ENCODE measurements around the gene NEU2. TPM values are rescaled to one million over a fixed set of nuclear protein-coding genes. Genes with fewer than 3 reads are reported as not detected.
A peak's percentile ranks its signal among the peaks of the same experiment; 100 is the strongest.

Gene NEU2
- total and polyA plus RNA-seq, 2 of the 13 experiments (the other 11 are each of a cell fraction or from before 2014, with no cell fraction given): not detected

DNA sequence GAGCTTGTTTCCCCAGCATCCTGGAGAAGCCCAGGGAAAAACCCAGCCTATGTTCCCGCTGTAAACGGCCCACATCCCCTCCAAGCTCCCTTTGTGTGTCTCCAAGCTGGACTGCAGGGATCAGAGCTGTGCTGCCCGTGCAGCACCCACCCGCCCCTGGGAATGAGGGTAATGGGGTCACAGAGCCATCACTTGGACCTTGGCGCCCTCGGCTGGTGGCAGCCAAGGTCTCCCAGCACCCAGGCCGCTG lies 27.0 kb downstream of the NEU2 start (continued):
- TF ChIP-seq, protein P1, sequence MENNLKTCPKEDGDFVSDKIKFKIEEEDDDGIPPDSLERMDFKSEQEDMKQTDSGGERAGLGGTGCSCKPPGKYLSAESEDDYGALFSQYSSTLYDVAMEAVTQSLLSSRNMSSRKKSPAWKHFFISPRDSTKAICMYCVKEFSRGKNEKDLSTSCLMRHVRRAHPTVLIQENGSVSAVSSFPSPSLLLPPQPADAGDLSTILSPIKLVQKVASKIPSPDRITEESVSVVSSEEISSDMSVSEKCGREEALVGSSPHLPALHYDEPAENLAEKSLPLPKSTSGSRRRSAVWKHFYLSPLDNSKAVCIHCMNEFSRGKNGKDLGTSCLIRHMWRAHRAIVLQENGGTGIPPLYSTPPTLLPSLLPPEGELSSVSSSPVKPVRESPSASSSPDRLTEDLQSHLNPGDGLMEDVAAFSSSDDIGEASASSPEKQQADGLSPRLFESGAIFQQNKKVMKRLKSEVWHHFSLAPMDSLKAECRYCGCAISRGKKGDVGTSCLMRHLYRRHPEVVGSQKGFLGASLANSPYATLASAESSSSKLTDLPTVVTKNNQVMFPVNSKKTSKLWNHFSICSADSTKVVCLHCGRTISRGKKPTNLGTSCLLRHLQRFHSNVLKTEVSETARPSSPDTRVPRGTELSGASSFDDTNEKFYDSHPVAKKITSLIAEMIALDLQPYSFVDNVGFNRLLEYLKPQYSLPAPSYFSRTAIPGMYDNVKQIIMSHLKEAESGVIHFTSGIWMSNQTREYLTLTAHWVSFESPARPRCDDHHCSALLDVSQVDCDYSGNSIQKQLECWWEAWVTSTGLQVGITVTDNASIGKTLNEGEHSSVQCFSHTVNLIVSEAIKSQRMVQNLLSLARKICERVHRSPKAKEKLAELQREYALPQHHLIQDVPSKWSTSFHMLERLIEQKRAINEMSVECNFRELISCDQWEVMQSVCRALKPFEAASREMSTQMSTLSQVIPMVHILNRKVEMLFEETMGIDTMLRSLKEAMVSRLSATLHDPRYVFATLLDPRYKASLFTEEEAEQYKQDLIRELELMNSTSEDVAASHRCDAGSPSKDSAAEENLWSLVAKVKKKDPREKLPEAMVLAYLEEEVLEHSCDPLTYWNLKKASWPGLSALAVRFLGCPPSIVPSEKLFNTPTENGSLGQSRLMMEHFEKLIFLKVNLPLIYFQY (CRISPR knock-in tag; IDR thresholded peaks at IDR 0.05; ENCODE audit: borderline replicate concordance): peak; percentile 57; the same call in 1 of the 2 replicates
- TF ChIP-seq EEA1 (CRISPR knock-in tag; IDR thresholded peaks at IDR 0.05; ENCODE audit: borderline replicate concordance) (0 out of 2 replicates have a peak, but pooled peaks have one; percentile 3), NR2F6 (IDR thresholded peaks at IDR 0.05) (peak; percentile 69), NR2F6 (CRISPR knock-in tag; IDR thresholded peaks at IDR 0.05) (peak; percentile 82), FOXA3 (CRISPR knock-in tag; IDR thresholded peaks at IDR 0.05) (0 out of 2 replicates have a peak, but pooled peaks have one; percentile 19), KLF11 (CRISPR knock-in tag; IDR thresholded peaks at IDR 0.05) (peak; percentile 59; the same call in 1 of the 2 replicates), PHF21A (CRISPR knock-in tag; IDR thresholded peaks at IDR 0.05) (0 out of 2 replicates have a peak, but pooled peaks have one; percentile 15), ARNTL (CRISPR knock-in tag; IDR thresholded peaks at IDR 0.05) (peak; percentile 61; the same call in 1 of the 2 replicates), STAT5B (CRISPR knock-in tag; IDR thresholded peaks at IDR 0.05) (0 out of 2 replicates have a peak, but pooled peaks have one; percentile 34), ZNF850 (CRISPR knock-in tag; conservative IDR thresholded peaks at IDR 0.05) (0 out of 2 replicates have a peak, but pooled peaks have one; percentile 41), ZNF274 (CRISPR knock-in tag; IDR thresholded peaks at IDR 0.05) (no peak), HDAC1 (CRISPR knock-in tag; IDR thresholded peaks at IDR 0.05) (0 out of 2 replicates have a peak, but pooled peaks have one; percentile 36), FOXA1 (IDR thresholded peaks at IDR 0.05) (no peak), FOXA1 (CRISPR knock-in tag; IDR thresholded peaks at IDR 0.05) (0 out of 2 replicates have a peak, but pooled peaks have one; percentile 40), ZNF598 (CRISPR knock-in tag; IDR thresholded peaks at IDR 0.05; ENCODE audit: borderline replicate concordance) (no peak), RFXANK (CRISPR knock-in tag; IDR thresholded peaks at IDR 0.05) (0 out of 2 replicates have a peak, but pooled peaks have one; percentile 8), PAX8 (CRISPR knock-in tag; IDR thresholded peaks at IDR 0.05; ENCODE audit: borderline replicate concordance) (0 out of 2 replicates have a peak, but pooled peaks have one; percentile 55), PHB2 (IDR thresholded peaks at IDR 0.05; ENCODE audit: partially characterized antibody) (no peak), XRCC5 (optimal IDR thresholded peaks at IDR 0.05; ENCODE audit: low read length) (peak; percentile 62), ZBTB42 (CRISPR knock-in tag; IDR thresholded peaks at IDR 0.05) (0 out of 2 replicates have a peak, but pooled peaks have one; percentile 29)
- TF ChIP-seq, protein P2, sequence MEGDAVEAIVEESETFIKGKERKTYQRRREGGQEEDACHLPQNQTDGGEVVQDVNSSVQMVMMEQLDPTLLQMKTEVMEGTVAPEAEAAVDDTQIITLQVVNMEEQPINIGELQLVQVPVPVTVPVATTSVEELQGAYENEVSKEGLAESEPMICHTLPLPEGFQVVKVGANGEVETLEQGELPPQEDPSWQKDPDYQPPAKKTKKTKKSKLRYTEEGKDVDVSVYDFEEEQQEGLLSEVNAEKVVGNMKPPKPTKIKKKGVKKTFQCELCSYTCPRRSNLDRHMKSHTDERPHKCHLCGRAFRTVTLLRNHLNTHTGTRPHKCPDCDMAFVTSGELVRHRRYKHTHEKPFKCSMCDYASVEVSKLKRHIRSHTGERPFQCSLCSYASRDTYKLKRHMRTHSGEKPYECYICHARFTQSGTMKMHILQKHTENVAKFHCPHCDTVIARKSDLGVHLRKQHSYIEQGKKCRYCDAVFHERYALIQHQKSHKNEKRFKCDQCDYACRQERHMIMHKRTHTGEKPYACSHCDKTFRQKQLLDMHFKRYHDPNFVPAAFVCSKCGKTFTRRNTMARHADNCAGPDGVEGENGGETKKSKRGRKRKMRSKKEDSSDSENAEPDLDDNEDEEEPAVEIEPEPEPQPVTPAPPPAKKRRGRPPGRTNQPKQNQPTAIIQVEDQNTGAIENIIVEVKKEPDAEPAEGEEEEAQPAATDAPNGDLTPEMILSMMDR (CRISPR knock-in tag; IDR thresholded peaks at IDR 0.05): peak; percentile 96
- TF ChIP-seq, protein P3, sequence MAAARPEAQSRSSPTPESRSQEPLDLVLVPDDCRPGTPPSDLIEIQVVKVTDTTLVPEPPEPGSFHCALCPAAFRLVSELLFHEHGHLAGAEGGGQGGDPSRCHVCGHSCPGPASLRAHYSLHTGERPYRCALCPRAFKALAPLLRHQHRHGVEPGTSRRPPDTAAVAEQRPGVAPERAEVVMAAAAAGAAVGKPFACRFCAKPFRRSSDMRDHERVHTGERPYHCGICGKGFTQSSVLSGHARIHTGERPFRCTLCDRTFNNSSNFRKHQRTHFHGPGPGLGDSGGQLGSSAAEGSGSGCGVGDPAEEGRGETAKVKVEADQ (CRISPR knock-in tag; IDR thresholded peaks at IDR 0.05; ENCODE audit: borderline replicate concordance): 0 out of 2 replicates have a peak, but pooled peaks have one; percentile 16
- TF ChIP-seq, protein P4, sequence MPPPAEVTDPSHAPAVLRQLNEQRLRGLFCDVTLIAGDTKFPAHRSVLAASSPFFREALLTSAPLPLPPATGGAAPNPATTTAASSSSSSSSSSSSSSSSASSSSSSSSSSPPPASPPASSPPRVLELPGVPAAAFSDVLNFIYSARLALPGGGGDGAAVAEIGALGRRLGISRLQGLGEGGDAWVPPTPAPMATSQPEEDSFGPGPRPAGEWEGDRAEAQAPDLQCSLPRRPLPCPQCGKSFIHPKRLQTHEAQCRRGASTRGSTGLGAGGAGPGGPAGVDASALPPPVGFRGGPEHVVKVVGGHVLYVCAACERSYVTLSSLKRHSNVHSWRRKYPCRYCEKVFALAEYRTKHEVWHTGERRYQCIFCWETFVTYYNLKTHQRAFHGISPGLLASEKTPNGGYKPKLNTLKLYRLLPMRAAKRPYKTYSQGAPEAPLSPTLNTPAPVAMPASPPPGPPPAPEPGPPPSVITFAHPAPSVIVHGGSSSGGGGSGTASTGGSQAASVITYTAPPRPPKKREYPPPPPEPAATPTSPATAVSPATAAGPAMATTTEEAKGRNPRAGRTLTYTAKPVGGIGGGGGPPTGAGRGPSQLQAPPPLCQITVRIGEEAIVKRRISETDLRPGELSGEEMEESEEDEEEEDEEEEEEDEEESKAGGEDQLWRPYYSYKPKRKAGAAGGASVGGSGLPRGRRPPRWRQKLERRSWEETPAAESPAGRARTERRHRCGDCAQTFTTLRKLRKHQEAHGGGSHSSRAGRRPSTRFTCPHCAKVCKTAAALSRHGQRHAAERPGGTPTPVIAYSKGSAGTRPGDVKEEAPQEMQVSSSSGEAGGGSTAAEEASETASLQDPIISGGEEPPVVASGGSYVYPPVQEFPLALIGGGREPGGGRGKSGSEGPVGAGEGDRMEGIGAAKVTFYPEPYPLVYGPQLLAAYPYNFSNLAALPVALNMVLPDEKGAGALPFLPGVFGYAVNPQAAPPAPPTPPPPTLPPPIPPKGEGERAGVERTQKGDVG (CRISPR knock-in tag; IDR thresholded peaks at IDR 0.05; ENCODE audit: borderline replicate concordance): no peak

All from HepG2 (cell line).